Activated CD4-positive, alpha-beta memory T cell treated with anti-CD3 and anti-CD28 coated beads, Interleukin-2, amount 10 ng/mL, durations not matched to agents 7 days and 5 days (primary cell): ENCODE measurements around the gene CCDC149. TPM values are rescaled to one million over a fixed set of nuclear protein-coding genes. Genes with fewer than 3 reads are reported as not detected.
"Not testable (repeated sequence)": the region's sequence is repeated elsewhere in the genome, so short reads cannot be mapped to it uniquely, and the experiment has no call there.

Experiments
- CTCF ChIA-PET: fragments of 350-600 bp; sonication (Branson Sonifier 250); formaldehyde crosslinking; loops from one replicate; lab custom pipeline; 2021; ENCODE audit warnings: antibody characterized with exemption, inconsistent platforms; lab: Charles Lee
- POLR2A ChIA-PET: fragments of 350-600 bp; sonication (Branson Sonifier 250); formaldehyde crosslinking; loops from one replicate; lab custom pipeline; 2021; ENCODE audit warnings: antibody characterized with exemption; lab: Charles Lee
- DNase-seq: peaks from one replicate; pipeline ENCODE4 v3.0.0-alpha.2; 2020
- H3K27ac Mint-ChIP-seq: one replicate; pipeline ENCODE4 v1.8.0; 2021; ENCODE audit warnings: mild to moderate bottlenecking, mixed read lengths
- H3K27me3 Mint-ChIP-seq: one replicate; pipeline ENCODE4 v1.8.0; 2021; ENCODE audit warnings: mixed read lengths
- H3K36me3 Mint-ChIP-seq: one replicate; pipeline ENCODE4 v1.8.0; 2021; ENCODE audit warnings: low read depth, mixed read lengths
- H3K4me1 Mint-ChIP-seq: one replicate; pipeline ENCODE4 v1.8.0; 2021; ENCODE audit warnings: mixed read lengths
- H3K4me3 Mint-ChIP-seq: one replicate; pipeline ENCODE4 v1.8.0; 2021; ENCODE audit warnings: mild to moderate bottlenecking, mixed read lengths
- H3K9me3 Mint-ChIP-seq: one replicate; pipeline ENCODE4 v1.8.0; 2021; ENCODE audit warnings: mixed read lengths
- total RNA-seq, 2 experiments: library from RNA; stranded (reverse); gene quantifications; one replicate each; pipeline ENCODE4 v1.2.3, GENCODE V29; 2021

The CCDC149 gene
- total RNA-seq, 2 experiments from 2014 or later, result not detected

GRCh38 chr4:24909606-24910005, 3.2 kb downstream of the CCDC149 start:
- H3K27ac Mint-ChIP-seq, CTCF ChIA-PET, H3K4me1 Mint-ChIP-seq, DNase-seq, H3K4me3 Mint-ChIP-seq, POLR2A ChIA-PET, H3K36me3 Mint-ChIP-seq, H3K9me3 Mint-ChIP-seq: not testable (repeated sequence)
- peaks cover 26% of the 10 kb centered on the region for H3K27me3 Mint-ChIP-seq

- Mint-ChIP-seq H3K27ac (no peak overlapping the region), H3K36me3 (no peaks in the 10 kb centered on the region), H3K27me3 (no peaks in the 10 kb centered on the region), H3K4me1 (no peaks in the 10 kb centered on the region), H3K4me3 (no peak overlapping the region), H3K9me3 (no peaks in the 10 kb centered on the region)
- ChIA-PET POLR2A (no interaction called here), CTCF (no interaction called here)
- DNase-seq, result no peak
These were observed 15.2 kb downstream of the CCDC149 start for GRCh38 chr4:24897639-24898038.

- Mint-ChIP-seq H3K4me3 (no peak overlapping the region), H3K27me3 (no peaks in the 10 kb centered on the region), H3K27ac (no peak overlapping the region), H3K36me3 (no peaks in the 10 kb centered on the region), H3K9me3 (no peaks in the 10 kb centered on the region), H3K4me1 (no peaks in the 10 kb centered on the region)
- ChIA-PET CTCF (no interaction called here), POLR2A (no interaction called here)
- no peak for DNase-seq
These were observed 15.9 kb downstream of the CCDC149 start for GRCh38 chr4:24896977-24897376.

GRCh38 chr4:24896056-24896455, 16.8 kb downstream of the CCDC149 start:
- no peaks in the 10 kb centered on the region for H3K36me3 Mint-ChIP-seq
- ChIA-PET CTCF (no interaction called here), POLR2A (no interaction called here)
- H3K27me3 Mint-ChIP-seq, result no peaks in the 10 kb centered on the region
- no peak overlapping the region for H3K4me3 Mint-ChIP-seq
- H3K4me1 Mint-ChIP-seq, result no peaks in the 10 kb centered on the region
- no peak overlapping the region for H3K27ac Mint-ChIP-seq
- H3K9me3 Mint-ChIP-seq, result no peaks in the 10 kb centered on the region
- DNase-seq, result no peak

- ChIA-PET POLR2A (no interaction called here), CTCF (no interaction called here)
- Mint-ChIP-seq H3K27me3 (no peaks in the 10 kb centered on the region), H3K9me3 (no peaks in the 10 kb centered on the region), H3K4me3 (no peak overlapping the region), H3K36me3 (no peaks in the 10 kb centered on the region), H3K4me1 (no peaks in the 10 kb centered on the region), H3K27ac (no peak overlapping the region)
- DNase-seq, result no peak
These were observed 17.4 kb downstream of the CCDC149 start for GRCh38 chr4:24895461-24895860.

- Mint-ChIP-seq H3K4me3 (no peak overlapping the region), H3K4me1 (no peaks in the 10 kb centered on the region), H3K9me3 (no peaks in the 10 kb centered on the region), H3K36me3 (no peaks in the 10 kb centered on the region), H3K27me3 (no peaks in the 10 kb centered on the region), H3K27ac (no peak overlapping the region)
- CTCF ChIA-PET, result no interaction called here
- DNase-seq, result no peak
- POLR2A ChIA-PET, result no interaction called here
These were observed 18.0 kb downstream of the CCDC149 start for GRCh38 chr4:24894846-24895245.

- DNase-seq, result no peak
- POLR2A ChIA-PET, result no interaction called here
- Mint-ChIP-seq H3K4me1 (no peaks in the 10 kb centered on the region), H3K4me3 (no peak overlapping the region), H3K27me3 (no peaks in the 10 kb centered on the region), H3K9me3 (no peaks in the 10 kb centered on the region), H3K36me3 (no peaks in the 10 kb centered on the region), H3K27ac (no peak overlapping the region)
- CTCF ChIA-PET, result no interaction called here
These were observed 18.6 kb downstream of the CCDC149 start for GRCh38 chr4:24894243-24894642.

- Mint-ChIP-seq H3K9me3 (no peaks in the 10 kb centered on the region), H3K27me3 (no peaks in the 10 kb centered on the region), H3K27ac (no peak overlapping the region), H3K36me3 (no peaks in the 10 kb centered on the region), H3K4me1 (no peaks in the 10 kb centered on the region), H3K4me3 (no peak overlapping the region)
- CTCF ChIA-PET, result no interaction called here
- DNase-seq, result no peak
- POLR2A ChIA-PET, result no interaction called here
These were observed 20.1 kb downstream of the CCDC149 start for GRCh38 chr4:24892778-24893177.

GRCh38 chr4:24892278-24892677, 20.6 kb downstream of the CCDC149 start:
- Mint-ChIP-seq H3K9me3 (no peaks in the 10 kb centered on the region), H3K27ac (no peak overlapping the region), H3K27me3 (no peaks in the 10 kb centered on the region), H3K4me3 (no peak overlapping the region), H3K4me1 (no peaks in the 10 kb centered on the region), H3K36me3 (no peaks in the 10 kb centered on the region)
- ChIA-PET CTCF (no interaction called here), POLR2A (no interaction called here)
- no peak for DNase-seq

- no peaks in the 10 kb centered on the region for H3K27me3 Mint-ChIP-seq
- H3K36me3 Mint-ChIP-seq, result no peaks in the 10 kb centered on the region
- no peaks in the 10 kb centered on the region for H3K4me1 Mint-ChIP-seq
- no peaks in the 10 kb centered on the region for H3K9me3 Mint-ChIP-seq
- ChIA-PET POLR2A (no interaction called here), CTCF (no interaction called here)
- H3K27ac Mint-ChIP-seq, result no peak overlapping the region
- no peak overlapping the region for H3K4me3 Mint-ChIP-seq
- no peak for DNase-seq
These were observed 22.2 kb downstream of the CCDC149 start for GRCh38 chr4:24890561-24891126.

- no peaks in the 10 kb centered on the region for H3K9me3 Mint-ChIP-seq
These were observed 22.9 kb downstream of the CCDC149 start for GRCh38 chr4:24889991-24890390.

GRCh38 chr4:24888475-24889344, 24.1 kb downstream of the CCDC149 start:
- POLR2A ChIA-PET, result no interaction called here
- Mint-ChIP-seq H3K9me3 (no peaks in the 10 kb centered on the region), H3K27ac (no peak overlapping the region), H3K27me3 (no peaks in the 10 kb centered on the region), H3K4me1 (no peaks in the 10 kb centered on the region), H3K36me3 (no peaks in the 10 kb centered on the region), H3K4me3 (no peak overlapping the region)
- no peak for DNase-seq
- CTCF ChIA-PET, result no interaction called here

More at GRCh38 chr4:24889991-24890390, 22.9 kb downstream of the CCDC149 start:
- Mint-ChIP-seq H3K27me3 (no peaks in the 10 kb centered on the region), H3K4me1 (no peaks in the 10 kb centered on the region), H3K4me3 (no peak overlapping the region), H3K36me3 (no peaks in the 10 kb centered on the region), H3K27ac (no peak overlapping the region)
- ChIA-PET CTCF (no interaction called here), POLR2A (no interaction called here)
- DNase-seq, result no peak

GRCh38 chr4:24887881-24888430, 24.9 kb downstream of the CCDC149 start:
- no peaks in the 10 kb centered on the region for H3K27me3 Mint-ChIP-seq
- ChIA-PET POLR2A (no interaction called here), CTCF (no interaction called here)
- no peak overlapping the region for H3K27ac Mint-ChIP-seq
- no peaks in the 10 kb centered on the region for H3K36me3 Mint-ChIP-seq
- H3K9me3 Mint-ChIP-seq, result no peaks in the 10 kb centered on the region
- no peak for DNase-seq
- H3K4me1 Mint-ChIP-seq, result no peaks in the 10 kb centered on the region
- no peak overlapping the region for H3K4me3 Mint-ChIP-seq

- H3K27ac Mint-ChIP-seq, result no peak overlapping the region
These were observed 26.2 kb downstream of the CCDC149 start for GRCh38 chr4:24886596-24886995.

More at GRCh38 chr4:24886596-24886995, 26.2 kb downstream of the CCDC149 start:
- ChIA-PET POLR2A (no interaction called here), CTCF (no interaction called here)
- no peak overlapping the region for H3K4me3 Mint-ChIP-seq
- no peak for DNase-seq
- H3K9me3 Mint-ChIP-seq, result no peaks in the 10 kb centered on the region
- H3K27me3 Mint-ChIP-seq, result no peaks in the 10 kb centered on the region
- H3K36me3 Mint-ChIP-seq, result no peaks in the 10 kb centered on the region
- H3K4me1 Mint-ChIP-seq, result no peaks in the 10 kb centered on the region
